Activated CD4-positive, alpha-beta T cell treated with anti-CD3 and anti-CD28 coated beads for 48 hours (primary cell): ENCODE data around the gene EPG5.

ENCODE experiments used
- DNase-seq: peaks from one replicate; pipeline ENCODE4 v3.0.0-alpha.2; 2020

EPG5 gene

GRCh38 chr18:45916302-45916701 lies 50.8 kb downstream of the EPG5 start:
- DNase-seq: peak; percentile 28

- no peak for DNase-seq
Observed at GRCh38 chr18:45913276-45913675, 53.9 kb downstream of the EPG5 start.

GRCh38 chr18:45910405-45911023 lies 56.6 kb downstream of the EPG5 start:
- DNase-seq: peak; percentile 78

GRCh38 chr18:45901654-45902210 lies 65.4 kb downstream of the EPG5 start:
- DNase-seq: no peak

GRCh38 chr18:45900623-45901022 lies 66.5 kb downstream of the EPG5 start:
- no peak for DNase-seq

- DNase-seq: no peak
Observed at GRCh38 chr18:45896991-45897390, 70.1 kb downstream of the EPG5 start.

- DNase-seq: no peak
Observed at GRCh38 chr18:45896452-45896851, 70.7 kb downstream of the EPG5 start.

- DNase-seq: no peak
Observed at GRCh38 chr18:45895339-45895738, 71.8 kb downstream of the EPG5 start.

- DNase-seq: no peak
Observed at GRCh38 chr18:45894818-45895217, 72.3 kb downstream of the EPG5 start.

GRCh38 chr18:45891806-45892205 lies 75.3 kb downstream of the EPG5 start:
- no peak for DNase-seq

- no peak for DNase-seq
Observed at GRCh38 chr18:45890606-45891005, 76.5 kb downstream of the EPG5 start.

GRCh38 chr18:45889419-45890064 lies 77.6 kb downstream of the EPG5 start:
- DNase-seq: no peak

GRCh38 chr18:45887585-45887984 lies 79.5 kb downstream of the EPG5 start:
- no peak for DNase-seq

GRCh38 chr18:45880876-45881558 lies 86.1 kb downstream of the EPG5 start:
- DNase-seq: no peak

GRCh38 chr18:45879681-45880655 lies 87.2 kb downstream of the EPG5 start:
- peak; percentile 81 for DNase-seq

GRCh38 chr18:45877403-45877802 lies 89.7 kb downstream of the EPG5 start:
- no peak for DNase-seq

- DNase-seq: no peak
Observed at GRCh38 chr18:45876161-45876560, 91.0 kb downstream of the EPG5 start.

GRCh38 chr18:45874491-45875184 lies 92.5 kb downstream of the EPG5 start:
- DNase-seq: peak; percentile 77

- DNase-seq: no peak
Observed at GRCh38 chr18:45871431-45872084, 95.6 kb downstream of the EPG5 start.

- DNase-seq: no peak
Observed at GRCh38 chr18:45870419-45870818, 96.7 kb downstream of the EPG5 start.

GRCh38 chr18:45865466-45865865 lies 101.7 kb downstream of the EPG5 start:
- DNase-seq: no peak

- DNase-seq: no peak
Observed at GRCh38 chr18:45864081-45864480, 103.0 kb downstream of the EPG5 start.
